Measurements from ENCODE around the gene SPRED1. TPM values are rescaled to one million over a fixed set of nuclear protein-coding genes. Genes with fewer than 3 reads are reported as not detected.
A peak's percentile ranks its signal among the peaks of the same experiment; 100 is the strongest.

The SPRED1 gene
- total RNA-seq, 1 donor from 2014 or later = 8.7 TPM

GRCh38 chr15:38349251-38349650 is 96.6 kb downstream of the SPRED1 start:
- DNase-seq = no peak
- intact Hi-C loops (cut with micrococcal nuclease) = no loop called here
- Histone ChIP-seq H3K27me3 (ENCODE audit: low read depth) (no peaks in the 10 kb centered on the region), H3K4me3 (no peak overlapping the region), H3K9me3 (replicated peaks) (no peaks in the 10 kb centered on the region), H3K4me1 (no peaks in the 10 kb centered on the region), H3K27ac (replicated peaks) (no peak overlapping the region), H3K36me3 (peaks cover 35% of the 10 kb centered on the region)
- TF ChIP-seq CTCF (IDR thresholded peaks at IDR 0.05; ENCODE audit: borderline replicate concordance) = no peak

- Histone ChIP-seq H3K4me1 (no peaks in the 10 kb centered on the region), H3K27ac (replicated peaks) (peak overlapping the region; percentile 7), H3K27me3 (ENCODE audit: low read depth) (no peaks in the 10 kb centered on the region), H3K4me3 (no peak overlapping the region), H3K9me3 (replicated peaks) (no peaks in the 10 kb centered on the region), H3K36me3 (peaks cover 25% of the 10 kb centered on the region)
- no peak for DNase-seq
- TF ChIP-seq CTCF (IDR thresholded peaks at IDR 0.05; ENCODE audit: borderline replicate concordance) = no peak
- intact Hi-C loops (cut with micrococcal nuclease) = loop anchor here (10.0 kb wide), 1 partner anchor 97 kb away; the partner anchor contains the start of gene SPRED1
Measured at GRCh38 chr15:38351466-38351865, 98.8 kb downstream of the SPRED1 start.

- DNase-seq = peak; percentile 17
Measured at GRCh38 chr15:38354315-38354929, 101.8 kb downstream of the SPRED1 start.

GRCh38 chr15:38362355-38362754 is 109.7 kb downstream of the SPRED1 start:
- Histone ChIP-seq H3K27me3 (ENCODE audit: low read depth) (no peaks in the 10 kb centered on the region), H3K4me3 (no peak overlapping the region), H3K4me1 (no peaks in the 10 kb centered on the region), H3K36me3 (no peaks in the 10 kb centered on the region), H3K9me3 (replicated peaks) (no peaks in the 10 kb centered on the region), H3K27ac (replicated peaks) (no peak overlapping the region)
- intact Hi-C loops (cut with micrococcal nuclease) = no loop called here
- TF ChIP-seq CTCF (IDR thresholded peaks at IDR 0.05; ENCODE audit: borderline replicate concordance) = no peak
- no peak for DNase-seq

More at GRCh38 chr15:38354315-38354929, 101.8 kb downstream of the SPRED1 start:
- Histone ChIP-seq H3K4me1 (no peaks in the 10 kb centered on the region), H3K36me3 (peaks cover 22% of the 10 kb centered on the region), H3K4me3 (no peak overlapping the region), H3K27me3 (ENCODE audit: low read depth) (no peaks in the 10 kb centered on the region), H3K9me3 (replicated peaks) (no peaks in the 10 kb centered on the region), H3K27ac (replicated peaks) (no peak overlapping the region)
- TF ChIP-seq CTCF (IDR thresholded peaks at IDR 0.05; ENCODE audit: borderline replicate concordance) = peak; percentile 91
- intact Hi-C loops (cut with micrococcal nuclease) = loop anchor here (2.0 to 10.0 kb wide), 2 partner anchors 100 to 352 kb away; partner anchors contain the start of gene SPRED1

GRCh38 chr15:38367476-38367875 is 114.8 kb downstream of the SPRED1 start:
- Histone ChIP-seq H3K27ac (replicated peaks) (no peak overlapping the region), H3K4me3 (no peak overlapping the region), H3K36me3 (no peaks in the 10 kb centered on the region), H3K27me3 (ENCODE audit: low read depth) (no peaks in the 10 kb centered on the region), H3K9me3 (replicated peaks) (no peaks in the 10 kb centered on the region), H3K4me1 (no peaks in the 10 kb centered on the region)
- no peak for TF ChIP-seq CTCF (IDR thresholded peaks at IDR 0.05; ENCODE audit: borderline replicate concordance)
- DNase-seq = no peak
- intact Hi-C loops (cut with micrococcal nuclease) = no loop called here
